Astrocyte (in vitro differentiated cells and primary cell): ENCODE data around the gene SLCO3A1. TPM values are rescaled to one million over a fixed set of nuclear protein-coding genes. Genes with fewer than 3 reads are reported as not detected.

Experiments used
- DNase-seq: peaks from one replicate; pipeline ENCODE4 v3.0.0-alpha.2; 2010; ENCODE audit warnings: low read depth
- FAIRE-seq: peaks from 2 replicates; lab custom pipeline; 2011; peaks lifted over from hg19 to GRCh38; lab: Jason Lieb, UNC
- H2AFZ ChIP-seq: 2 replicates; pipeline ENCODE4 v1.6.0; 2012; ENCODE audit warnings: low read depth, low read length, inconsistent platforms
- H3K27ac ChIP-seq: 2 replicates; pipeline ENCODE4 v1.5.1; 2011; ENCODE audit warnings: low read depth, low read length, inconsistent platforms
- H3K27me3 ChIP-seq: 2 replicates; pipeline ENCODE4 v1.6.0; 2011; ENCODE audit warnings: low read length, inconsistent platforms; ENCODE audit not compliant: insufficient read depth
- H3K36me3 ChIP-seq: 2 replicates; pipeline ENCODE4 v1.5.1; 2011; ENCODE audit warnings: low read length, inconsistent platforms; ENCODE audit not compliant: insufficient read depth
- H3K4me1 ChIP-seq: 2 replicates; pipeline ENCODE4 v1.5.1; 2011; ENCODE audit warnings: low read length, inconsistent platforms; ENCODE audit not compliant: insufficient read depth
- H3K4me2 ChIP-seq: 2 replicates; pipeline ENCODE4 v1.6.0; 2012; ENCODE audit warnings: low read length, inconsistent platforms
- H3K4me3 ChIP-seq: 2 replicates; pipeline ENCODE4 v1.5.1; 2011; ENCODE audit warnings: low read depth, mild to moderate bottlenecking, low read length, inconsistent platforms; ENCODE audit not compliant: insufficient read depth
- H3K79me2 ChIP-seq: 2 replicates; pipeline ENCODE4 v1.6.0; 2012; ENCODE audit warnings: mild to moderate bottlenecking, low read length, inconsistent platforms; ENCODE audit not compliant: insufficient read depth
- H3K9ac ChIP-seq: 2 replicates; pipeline ENCODE4 v1.6.0; 2012; ENCODE audit warnings: mild to moderate bottlenecking, low read length, inconsistent platforms
- H3K9me3 ChIP-seq: 2 replicates; pipeline ENCODE4 v1.5.1; 2012; ENCODE audit warnings: low read depth, mild to moderate bottlenecking, low read length, inconsistent platforms; ENCODE audit not compliant: insufficient read depth
- H4K20me1 ChIP-seq: 2 replicates; pipeline ENCODE4 v1.6.0; 2012; ENCODE audit warnings: low read length, inconsistent platforms; ENCODE audit not compliant: insufficient read depth
- H3K27ac Mint-ChIP-seq: one replicate; pipeline ENCODE4 v1.8.0; 2021; ENCODE audit warnings: mild to moderate bottlenecking, mixed read lengths; ENCODE audit not compliant: unreplicated experiment
- H3K27me3 Mint-ChIP-seq: one replicate; pipeline ENCODE4 v1.8.0; 2021; ENCODE audit warnings: low read depth, mixed read lengths; ENCODE audit not compliant: unreplicated experiment
- H3K36me3 Mint-ChIP-seq: one replicate; pipeline ENCODE4 v1.8.0; 2021; ENCODE audit warnings: low read depth, mixed read lengths; ENCODE audit not compliant: unreplicated experiment
- H3K4me1 Mint-ChIP-seq: one replicate; pipeline ENCODE4 v1.8.0; 2021; ENCODE audit warnings: low read depth, mixed read lengths; ENCODE audit not compliant: unreplicated experiment
- H3K4me3 Mint-ChIP-seq: one replicate; pipeline ENCODE4 v1.8.0; 2021; ENCODE audit warnings: mild to moderate bottlenecking, moderate library complexity, mixed read lengths; ENCODE audit not compliant: unreplicated experiment
- H3K9me3 Mint-ChIP-seq: one replicate; pipeline ENCODE4 v1.8.0; 2021; ENCODE audit warnings: mild to moderate bottlenecking, mixed read lengths; ENCODE audit not compliant: unreplicated experiment
- EZH2 ChIP-seq: IDR thresholded peaks from 2 replicates; pipeline ENCODE4 v1.6.1; 2012; ENCODE audit warnings: mild to moderate bottlenecking, low read length, inconsistent platforms; ENCODE audit not compliant: insufficient read depth
- total RNA-seq: library from RNA; stranded (reverse); gene quantifications from 2 replicates; pipeline ENCODE4 v1.2.1, GENCODE V29; 2021
- TF ChIP-seq, protein P1 (sequence below): IDR thresholded peaks from 2 replicates; pipeline ENCODE4 v1.5.1; 2011; ENCODE audit warnings: low read depth, mild to moderate bottlenecking, inconsistent platforms, low read length, moderate library complexity; ENCODE audit not compliant: insufficient read depth

Gene SLCO3A1
- total RNA-seq, 1 donor from 2014 or later: 9.4 TPM

GRCh38 chr15:91922646-91923547 lies 69.4 kb downstream of the SLCO3A1 start:
- Histone ChIP-seq H3K27me3 (no peaks in the 10 kb centered on the region), H4K20me1 (no peaks in the 10 kb centered on the region), H3K36me3 (no peaks in the 10 kb centered on the region), H3K79me2 (no peaks in the 10 kb centered on the region), H3K4me3 (no peak overlapping the region), H3K4me1 (no peaks in the 10 kb centered on the region), H3K9me3 (no peaks in the 10 kb centered on the region), H2AFZ (no peak overlapping the region), H3K27ac (no peak overlapping the region), H3K9ac (no peak overlapping the region), H3K4me2 (no peak overlapping the region)
- TF ChIP-seq, protein P1, sequence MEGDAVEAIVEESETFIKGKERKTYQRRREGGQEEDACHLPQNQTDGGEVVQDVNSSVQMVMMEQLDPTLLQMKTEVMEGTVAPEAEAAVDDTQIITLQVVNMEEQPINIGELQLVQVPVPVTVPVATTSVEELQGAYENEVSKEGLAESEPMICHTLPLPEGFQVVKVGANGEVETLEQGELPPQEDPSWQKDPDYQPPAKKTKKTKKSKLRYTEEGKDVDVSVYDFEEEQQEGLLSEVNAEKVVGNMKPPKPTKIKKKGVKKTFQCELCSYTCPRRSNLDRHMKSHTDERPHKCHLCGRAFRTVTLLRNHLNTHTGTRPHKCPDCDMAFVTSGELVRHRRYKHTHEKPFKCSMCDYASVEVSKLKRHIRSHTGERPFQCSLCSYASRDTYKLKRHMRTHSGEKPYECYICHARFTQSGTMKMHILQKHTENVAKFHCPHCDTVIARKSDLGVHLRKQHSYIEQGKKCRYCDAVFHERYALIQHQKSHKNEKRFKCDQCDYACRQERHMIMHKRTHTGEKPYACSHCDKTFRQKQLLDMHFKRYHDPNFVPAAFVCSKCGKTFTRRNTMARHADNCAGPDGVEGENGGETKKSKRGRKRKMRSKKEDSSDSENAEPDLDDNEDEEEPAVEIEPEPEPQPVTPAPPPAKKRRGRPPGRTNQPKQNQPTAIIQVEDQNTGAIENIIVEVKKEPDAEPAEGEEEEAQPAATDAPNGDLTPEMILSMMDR: no peak
- H3K4me1 Mint-ChIP-seq: peaks cover 7% of the 10 kb centered on the region
- H3K27me3 Mint-ChIP-seq: no peaks in the 10 kb centered on the region
- DNase-seq: no peak
- H3K36me3 Mint-ChIP-seq: no peaks in the 10 kb centered on the region
- FAIRE-seq: no peak
- no peaks in the 10 kb centered on the region for H3K9me3 Mint-ChIP-seq
- H3K4me3 Mint-ChIP-seq: no peak overlapping the region
- H3K27ac Mint-ChIP-seq: no peak overlapping the region

- no peaks in the 10 kb centered on the region for H4K20me1 ChIP-seq
- Mint-ChIP-seq H3K4me1 (peaks cover 7% of the 10 kb centered on the region), H3K27ac (no peak overlapping the region), H3K27me3 (no peaks in the 10 kb centered on the region), H3K36me3 (no peaks in the 10 kb centered on the region), H3K9me3 (no peaks in the 10 kb centered on the region), H3K4me3 (no peak overlapping the region)
- no peaks in the 10 kb centered on the region for H3K79me2 ChIP-seq
- H3K27ac ChIP-seq: no peak overlapping the region
- no peaks in the 10 kb centered on the region for H3K36me3 ChIP-seq
- no peaks in the 10 kb centered on the region for H3K4me1 ChIP-seq
- no peak overlapping the region for H3K9ac ChIP-seq
- TF ChIP-seq EZH2: no peak
- TF ChIP-seq, protein P1: no peak
- FAIRE-seq: no peak
- no peak overlapping the region for H3K4me3 ChIP-seq
- H3K9me3 ChIP-seq: no peaks in the 10 kb centered on the region
- no peaks in the 10 kb centered on the region for H3K27me3 ChIP-seq
- no peak overlapping the region for H3K4me2 ChIP-seq
- DNase-seq: no peak
- no peak overlapping the region for H2AFZ ChIP-seq
Observed at GRCh38 chr15:91924183-91924582, 70.7 kb downstream of the SLCO3A1 start.
